Posterior cingulate gyrus (tissue), 11 donors: ENCODE results near the gene ZSCAN5B.
A peak's percentile ranks its signal among the peaks of the same experiment; 100 is the strongest.
"Not testable (repeated sequence)": the region's sequence is repeated elsewhere in the genome, so short reads cannot be mapped to it uniquely, and the experiment has no call there.

ENCODE experiments used
- DNase-seq, 10 donors: peaks; one replicate each; pipeline versions ENCODE4 v3.0.0 to v3.0.0-alpha.2; 2020 to 2021; ENCODE audit warnings: mixed read lengths in 3 of 10
- intact Hi-C: fragments of 100-400 bp; cut with DNase I; formaldehyde crosslinking; loops from one replicate; pipeline ENCODE4 v1.15.1; 2023

ZSCAN5B gene

GRCh38 chr19:56197646-56198045, at the start of gene ZSCAN5B:
Gene ZSCAN5B, minus strand, starts transcription at chr19:56197783. Its CDS starts 4,731 bp downstream, at chr19:56193052.
- peak in 1 of 10 donors; percentile 27 for DNase-seq
- intact Hi-C loops: not testable (repeated sequence)

GRCh38 chr19:56245764-56246163, 48.2 kb upstream of the ZSCAN5B start:
- DNase-seq, intact Hi-C loops: not testable (repeated sequence)

- intact Hi-C loops: no loop called here
Observed at GRCh38 chr19:56245121-56245740, 47.6 kb upstream of the ZSCAN5B start.

GRCh38 chr19:56223481-56223880, 25.9 kb upstream of the ZSCAN5B start:
- intact Hi-C loops: no loop called here
- no peak for DNase-seq

More at GRCh38 chr19:56245121-56245740, 47.6 kb upstream of the ZSCAN5B start:
- no peak for DNase-seq

- no peak for DNase-seq
- intact Hi-C loops: no loop called here
Observed at GRCh38 chr19:56222901-56223300, 25.3 kb upstream of the ZSCAN5B start.

- DNase-seq: no peak
- intact Hi-C loops: no loop called here
Observed at GRCh38 chr19:56221851-56222250, 24.3 kb upstream of the ZSCAN5B start.

GRCh38 chr19:56221442-56221841, 23.9 kb upstream of the ZSCAN5B start:
- intact Hi-C loops, DNase-seq: not testable (repeated sequence)

- intact Hi-C loops: no loop called here
- no peak for DNase-seq
Observed at GRCh38 chr19:56218961-56219360, 21.4 kb upstream of the ZSCAN5B start.

- intact Hi-C loops: no loop called here
- DNase-seq: peak in 4 of 10 donors; percentile 7 to 85 (median 44)
Observed at GRCh38 chr19:56217039-56217949, 19.7 kb upstream of the ZSCAN5B start.

- intact Hi-C loops: no loop called here
- no peak for DNase-seq
Observed at GRCh38 chr19:56211718-56212117, 14.1 kb upstream of the ZSCAN5B start.

GRCh38 chr19:56210036-56210435, 12.5 kb upstream of the ZSCAN5B start:
- DNase-seq, intact Hi-C loops: not testable (repeated sequence)

- intact Hi-C loops: no loop called here
- DNase-seq: no peak
Observed at GRCh38 chr19:56209091-56209490, 11.5 kb upstream of the ZSCAN5B start.

- intact Hi-C loops: not testable (repeated sequence)
Observed at GRCh38 chr19:56207581-56207980, 10.0 kb upstream of the ZSCAN5B start.

GRCh38 chr19:56201973-56202372, 4.4 kb upstream of the ZSCAN5B start, which contains the start of gene ZSCAN5C:
Gene ZSCAN5C, plus strand, starts transcription at chr19:56202273. Its CDS starts 3,641 bp downstream, at chr19:56205914.
- intact Hi-C loops: no loop called here
- DNase-seq: no peak

More at GRCh38 chr19:56207581-56207980, 10.0 kb upstream of the ZSCAN5B start:
- DNase-seq: not testable (repeated sequence)

- intact Hi-C loops: no loop called here
- DNase-seq: no peak
Observed at GRCh38 chr19:56199687-56200086, 2.1 kb upstream of the ZSCAN5B start.

- intact Hi-C loops: no loop called here
- DNase-seq: peak in 1 of 10 donors; percentile 13
Observed at GRCh38 chr19:56193981-56194640, 3.5 kb downstream of the ZSCAN5B start.

GRCh38 chr19:56191711-56192110, 5.9 kb downstream of the ZSCAN5B start:
- peak in 1 of 10 donors; percentile 72 for DNase-seq
- intact Hi-C loops: no loop called here

- DNase-seq: no peak
Observed at GRCh38 chr19:56191115-56191514, 6.5 kb downstream of the ZSCAN5B start.

GRCh38 chr19:56189785-56190184, 7.8 kb downstream of the ZSCAN5B start:
- intact Hi-C loops: no loop called here
- peak in 1 of 10 donors; percentile 14 for DNase-seq

More at GRCh38 chr19:56191115-56191514, 6.5 kb downstream of the ZSCAN5B start:
- intact Hi-C loops: no loop called here

- DNase-seq: peak in 1 of 10 donors; percentile 9
- intact Hi-C loops: no loop called here
Observed at GRCh38 chr19:56177564-56178243, 19.9 kb downstream of the ZSCAN5B start.
